Dermis microvascular lymphatic vessel endothelial cell (primary cell): Measurements from ENCODE around the gene SPR. TPM values are rescaled to one million over a fixed set of nuclear protein-coding genes. Genes with fewer than 3 reads are reported as not detected.

Experiments used
- DNase-seq, 2 donors: peaks; one replicate each; pipeline versions ENCODE4 v3.0.0 to v3.0.0-alpha.2; 2010; ENCODE audit warnings: low read depth in 2 of 2
- total RNA-seq: library from RNA; depleted of rRNA; stranded (reverse); fragments of >200 nt; gene quantifications from 2 replicates; pipeline ENCODE4 v1.2.1, GENCODE V29; 2014

Gene SPR
- total RNA-seq, 1 donor from 2014 or later: 33.9 TPM

DNA sequence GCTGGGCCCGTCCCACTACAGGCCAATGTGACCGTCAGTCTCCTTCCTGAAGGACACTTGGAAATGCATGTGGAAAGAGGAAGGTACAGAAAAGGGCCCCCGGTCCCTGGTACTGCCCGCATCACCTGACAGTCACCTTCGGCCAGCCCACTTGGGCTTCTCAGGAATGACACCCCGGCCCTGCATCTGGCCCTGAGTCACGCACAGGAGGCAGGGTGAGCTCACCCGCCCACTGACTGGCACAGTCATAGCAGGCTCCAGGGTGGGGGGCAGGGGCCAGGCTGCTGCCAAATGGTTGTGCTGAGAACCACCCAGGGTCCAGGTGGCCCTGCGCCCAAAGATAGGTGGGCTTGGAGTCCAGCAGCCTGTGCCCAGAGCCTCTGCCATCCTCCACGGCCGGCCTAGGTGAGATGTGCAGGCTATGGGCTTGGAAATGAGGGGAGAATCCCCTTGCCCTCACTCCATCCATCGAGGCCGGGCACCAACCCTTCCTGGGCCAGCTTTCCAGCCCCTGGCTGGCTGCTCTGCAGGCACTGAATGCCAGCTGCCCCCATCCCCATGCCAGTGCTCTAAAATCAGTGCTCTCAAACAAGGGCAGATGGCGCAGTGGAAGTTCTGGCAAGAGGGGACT is 44.2 kb downstream of the SPR start:
- DNase-seq: no peak

DNA sequence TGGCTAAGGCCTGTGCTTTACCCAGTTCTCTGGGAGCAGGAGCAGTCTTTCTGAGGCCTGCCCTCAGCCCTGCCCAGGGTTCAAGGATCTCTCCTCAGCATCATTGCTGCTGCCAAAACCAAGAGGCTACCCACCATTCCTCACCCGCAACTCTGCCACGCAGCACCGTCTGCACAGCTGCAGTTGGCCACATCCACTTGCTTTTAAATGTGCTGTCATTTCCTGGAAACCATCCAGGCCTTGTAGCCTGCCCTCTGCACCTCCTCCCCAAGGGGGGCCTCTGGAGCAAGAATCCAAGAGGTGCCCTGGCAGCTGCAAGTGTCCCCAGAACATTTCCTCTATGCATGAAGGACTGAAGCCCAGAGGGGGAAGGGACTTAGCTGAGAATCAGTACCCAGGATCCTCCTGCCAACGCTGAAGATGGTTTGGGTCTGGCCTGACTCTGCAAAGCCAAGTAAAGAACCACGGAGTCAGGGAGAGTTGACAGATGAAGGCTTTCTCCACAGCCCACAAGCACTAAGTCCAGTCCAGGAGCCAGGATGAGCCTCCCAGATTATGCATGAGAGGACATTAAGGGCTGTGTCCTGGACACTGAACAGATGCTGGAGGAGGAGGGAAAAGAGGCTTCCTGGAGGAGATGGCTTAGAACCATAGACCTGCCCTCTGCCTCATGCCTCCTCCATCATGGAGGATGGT is 45.0 kb downstream of the SPR start:
- no peak for DNase-seq

DNA sequence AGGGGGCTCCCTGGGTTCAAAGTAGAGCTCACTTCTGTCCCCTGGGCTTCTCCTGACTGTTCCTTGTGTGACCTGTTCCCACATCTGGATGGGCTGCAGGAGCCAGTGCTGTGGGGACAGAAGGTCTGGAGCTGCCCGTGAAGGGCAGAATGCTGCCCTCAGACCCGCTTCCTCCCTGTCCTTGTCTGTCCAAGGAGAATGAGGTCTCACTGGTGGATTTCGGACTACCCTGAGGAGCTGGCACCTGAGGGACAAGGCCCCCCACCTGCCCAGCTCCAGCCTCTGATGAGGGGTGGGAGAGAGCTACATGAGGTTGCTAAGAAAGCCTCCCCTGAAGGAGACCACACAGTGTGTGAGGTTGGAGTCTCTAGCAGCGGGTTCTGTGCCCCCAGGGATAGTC is 45.6 kb downstream of the SPR start:
- no peak for DNase-seq

DNA sequence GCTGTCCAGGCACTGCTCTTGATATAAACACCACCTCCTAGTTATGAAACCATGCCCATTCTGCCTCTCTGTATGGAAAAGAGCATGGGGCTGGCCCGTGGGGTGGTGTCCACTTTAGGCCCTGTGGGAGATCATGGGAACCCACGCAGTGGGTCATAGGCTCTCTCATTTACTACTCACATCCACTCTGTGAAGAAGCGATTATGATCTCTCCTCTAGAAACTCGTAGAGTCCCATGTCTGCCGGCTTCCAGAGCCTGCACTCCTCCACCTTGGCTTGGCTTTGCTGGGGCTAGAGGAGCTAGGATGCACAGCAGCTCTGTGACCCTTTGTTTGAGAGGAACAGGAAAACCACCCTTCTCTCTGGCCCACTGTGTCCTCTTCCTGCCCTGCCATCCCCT is 46.0 kb downstream of the SPR start:
- DNase-seq: no peak

DNA sequence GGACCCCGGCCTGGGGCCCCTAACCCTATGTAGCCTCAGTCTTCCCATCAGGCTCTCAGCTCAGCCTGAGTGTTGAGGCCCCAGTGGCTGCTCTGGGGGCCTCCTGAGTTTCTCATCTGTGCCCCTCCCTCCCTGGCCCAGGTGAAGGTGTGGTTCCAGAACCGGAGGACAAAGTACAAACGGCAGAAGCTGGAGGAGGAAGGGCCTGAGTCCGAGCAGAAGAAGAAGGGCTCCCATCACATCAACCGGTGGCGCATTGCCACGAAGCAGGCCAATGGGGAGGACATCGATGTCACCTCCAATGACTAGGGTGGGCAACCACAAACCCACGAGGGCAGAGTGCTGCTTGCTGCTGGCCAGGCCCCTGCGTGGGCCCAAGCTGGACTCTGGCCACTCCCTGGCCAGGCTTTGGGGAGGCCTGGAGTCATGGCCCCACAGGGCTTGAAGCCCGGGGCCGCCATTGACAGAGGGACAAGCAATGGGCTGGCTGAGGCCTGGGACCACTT is 46.5 kb downstream of the SPR start:
- DNase-seq: no peak

DNA sequence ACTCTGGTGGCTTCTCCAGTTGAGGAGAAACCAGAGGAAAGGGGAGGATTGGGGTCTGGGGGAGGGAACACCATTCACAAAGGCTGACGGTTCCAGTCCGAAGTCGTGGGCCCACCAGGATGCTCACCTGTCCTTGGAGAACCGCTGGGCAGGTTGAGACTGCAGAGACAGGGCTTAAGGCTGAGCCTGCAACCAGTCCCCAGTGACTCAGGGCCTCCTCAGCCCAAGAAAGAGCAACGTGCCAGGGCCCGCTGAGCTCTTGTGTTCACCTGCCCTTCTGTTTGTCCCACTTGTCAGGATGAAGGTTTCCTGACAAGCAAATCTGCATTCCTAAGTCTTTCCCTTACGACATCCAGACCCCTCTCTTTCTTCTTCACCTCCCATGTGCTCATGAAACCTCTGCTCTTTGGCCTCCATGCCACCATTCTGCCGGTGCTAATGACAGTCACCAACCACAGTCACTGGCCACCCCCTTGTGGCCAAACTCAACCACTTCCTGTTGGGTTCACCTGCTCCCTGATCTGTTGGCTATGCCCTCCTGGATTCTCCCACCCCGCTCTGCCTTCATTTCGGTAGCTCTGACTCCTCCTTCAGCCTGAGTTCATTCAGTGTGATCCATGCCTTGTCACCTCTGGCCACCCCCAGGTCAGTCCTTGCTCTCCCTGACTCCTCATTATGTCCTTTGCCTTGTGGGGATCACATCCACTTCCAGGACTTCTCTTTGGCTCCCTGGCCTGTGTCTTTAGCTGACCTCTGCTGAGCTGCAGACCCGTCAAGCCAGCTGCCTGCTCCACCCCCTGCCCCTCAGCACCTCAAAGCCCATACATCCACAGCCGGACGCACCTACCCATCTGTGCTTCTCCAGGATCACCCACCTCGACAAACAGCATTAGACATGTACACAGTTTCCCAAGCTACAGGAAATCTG is 47.7 kb downstream of the SPR start:
- no peak for DNase-seq

DNA sequence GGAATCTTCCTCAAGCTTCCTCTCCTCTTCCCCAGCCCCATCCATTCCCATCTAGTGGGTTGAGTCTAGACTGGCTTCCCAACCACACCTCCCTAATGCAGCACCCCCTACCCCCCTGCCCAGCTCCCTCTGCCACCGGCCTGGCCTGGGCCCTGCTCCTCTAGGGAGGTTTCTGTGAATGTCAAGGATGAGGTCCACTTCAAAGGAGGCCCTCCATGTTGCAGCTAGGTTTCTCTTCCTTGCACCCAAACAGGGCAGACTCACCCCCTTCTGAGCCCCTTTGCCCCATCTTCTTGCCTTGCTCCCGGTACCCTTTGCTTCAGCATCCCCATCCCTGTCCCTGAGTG is 48.4 kb downstream of the SPR start:
- DNase-seq: no peak

DNA sequence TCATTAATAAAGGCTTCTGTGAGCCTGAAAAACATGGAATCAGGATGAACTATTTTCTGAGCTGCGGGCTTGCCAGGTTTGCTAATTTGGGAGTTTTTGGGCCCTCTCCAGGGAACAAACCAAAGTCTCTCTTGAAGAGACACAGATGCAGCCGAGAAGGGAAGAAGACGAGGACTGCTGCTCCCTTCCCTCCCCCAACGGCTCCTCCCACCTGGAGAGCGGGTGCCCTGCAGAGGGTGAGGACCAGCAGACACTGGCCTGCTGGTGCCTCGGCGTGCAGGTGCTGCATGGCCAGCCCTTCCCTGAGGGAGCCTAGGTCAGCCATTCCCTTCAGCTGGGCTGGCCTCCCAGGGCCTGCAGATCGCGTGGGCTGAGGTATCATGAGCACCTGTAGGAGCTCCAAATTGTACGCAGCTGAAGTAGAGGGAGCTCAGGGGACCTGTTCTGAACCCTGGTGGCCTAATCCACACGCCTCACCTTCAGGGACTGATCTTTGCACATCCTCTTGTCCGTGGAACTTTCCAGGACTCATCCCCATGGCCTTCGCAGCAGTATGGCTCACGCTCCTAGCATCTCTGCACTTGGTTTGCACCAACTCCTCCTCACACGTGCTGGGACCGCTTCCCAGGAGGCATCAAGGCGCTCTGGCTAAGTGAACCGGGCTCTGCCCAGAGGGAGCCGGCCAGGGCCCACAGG is 49.6 kb downstream of the SPR start:
- DNase-seq: no peak

DNA sequence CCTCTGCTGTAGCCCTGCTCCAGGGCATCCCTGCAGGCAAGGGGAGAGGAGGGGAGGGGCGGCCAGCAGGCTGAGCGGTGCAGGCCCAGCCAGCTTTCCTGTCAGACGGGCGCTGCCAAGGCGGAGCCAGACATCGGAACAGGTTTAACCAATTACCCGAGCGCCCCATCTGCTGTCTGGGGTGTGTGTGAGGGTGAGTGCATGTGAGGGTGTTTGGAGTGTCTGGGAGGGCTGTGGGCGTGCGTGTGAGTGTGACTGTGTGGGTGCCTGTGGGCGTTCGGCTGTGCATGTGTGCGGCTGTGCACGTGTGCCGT is 50.1 kb downstream of the SPR start:
- DNase-seq: no peak

DNA sequence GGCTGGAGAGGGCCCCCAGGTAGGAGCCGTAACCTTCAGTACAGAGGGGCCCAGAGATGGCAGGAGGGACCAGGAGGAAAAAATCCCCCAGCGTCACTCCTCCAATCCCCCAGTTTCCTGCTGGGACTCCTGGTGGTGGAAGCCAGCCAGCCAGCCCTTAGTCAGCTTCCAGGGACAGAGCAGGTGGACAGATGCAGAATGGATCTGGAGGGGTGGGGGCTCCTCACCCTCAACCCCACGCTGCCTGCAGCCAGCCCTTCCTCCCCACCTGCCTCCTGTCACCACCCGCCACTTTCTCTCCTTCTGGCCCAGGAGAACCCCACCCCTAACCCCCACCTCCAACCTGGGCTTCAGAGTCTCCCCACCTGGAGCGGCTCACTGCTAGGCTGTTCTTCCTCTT is 51.2 kb downstream of the SPR start:
- peak in 1 of 2 donors; percentile 8 for DNase-seq

DNA sequence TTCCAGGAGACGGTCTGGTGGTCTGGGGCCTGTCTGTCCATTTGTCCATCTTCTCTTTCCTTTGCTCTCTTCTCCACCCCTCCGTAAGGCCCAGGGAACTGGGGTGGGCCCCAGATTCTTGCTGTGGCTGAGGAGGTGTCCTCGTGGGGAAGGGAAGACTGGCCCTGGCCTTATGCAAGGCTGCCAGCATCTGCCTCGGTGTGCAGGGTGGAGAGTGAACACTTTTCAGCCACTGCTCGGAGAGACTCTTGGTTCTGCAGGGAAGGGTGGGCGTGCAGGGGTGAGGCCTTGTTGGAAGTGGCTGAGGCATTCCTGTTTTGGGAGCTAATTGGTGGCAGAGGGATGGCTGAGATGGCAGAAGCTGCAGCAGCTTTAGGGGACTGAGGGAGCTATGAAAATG is 53.2 kb downstream of the SPR start:
- no peak for DNase-seq

DNA sequence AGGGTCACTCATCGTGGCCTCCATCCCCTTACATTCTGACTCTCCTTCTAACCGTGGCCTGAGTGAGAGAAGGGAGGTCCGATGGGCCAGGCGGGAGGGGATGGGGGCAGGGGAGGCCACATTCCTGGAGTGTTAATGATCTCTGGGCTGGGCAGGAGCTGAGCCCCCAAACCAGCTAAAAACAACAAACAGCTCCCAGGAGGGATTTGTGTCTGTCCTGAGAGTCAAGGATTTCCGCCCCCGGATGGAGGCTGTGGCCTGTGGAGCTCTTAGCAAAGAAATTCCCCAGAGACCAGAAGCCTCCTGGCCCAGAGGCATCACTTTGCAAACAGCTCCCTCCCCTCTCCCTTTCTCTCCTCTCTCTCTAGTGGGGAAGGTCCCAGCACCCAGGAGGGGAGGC is 53.6 kb downstream of the SPR start:
- DNase-seq: no peak

Other genes with a start within 250 kb of the SPR start
- 12.1 and 18.7 TPM in 2 replicates for gene EXOC6B, start 61.4 kb upstream of the SPR start, total RNA-seq
- gene EMX1, start 30.1 kb downstream of the SPR start, total RNA-seq: not detected in 2 replicates
- 10.1 and 16.7 TPM in 2 replicates for gene SFXN5, start 184.3 kb downstream of the SPR start, total RNA-seq
- gene RAB11FIP5, start 225.5 kb downstream of the SPR start, total RNA-seq: 41.6 and 73.7 TPM in 2 replicates